ENCODE measurements around the gene MBLAC1.
A peak's percentile ranks its signal among the peaks of the same experiment; 100 is the strongest.

MBLAC1 gene

DNA sequence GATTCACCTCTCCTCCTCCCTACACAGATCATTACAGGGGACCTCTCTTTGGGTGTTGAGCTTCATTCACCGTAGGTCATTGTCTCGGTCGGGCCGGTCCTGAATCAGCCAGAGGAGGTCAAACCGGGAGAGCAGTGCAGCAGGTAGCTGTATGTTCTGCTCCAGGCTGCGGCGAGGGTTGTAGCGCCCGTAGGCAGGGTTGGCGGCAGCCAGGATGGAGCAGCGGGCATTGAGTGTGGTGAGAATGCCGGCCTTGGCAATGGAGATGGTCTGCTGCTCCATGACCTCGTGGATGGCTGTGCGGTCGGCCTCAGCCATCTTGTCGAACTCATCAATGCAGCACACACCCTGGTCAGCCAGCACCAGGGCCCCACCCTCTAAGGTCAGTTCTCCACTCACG, 31.1 kb upstream of the MBLAC1 start:
- ATAC-seq (no peak), DNase-seq (no peak)

DNA sequence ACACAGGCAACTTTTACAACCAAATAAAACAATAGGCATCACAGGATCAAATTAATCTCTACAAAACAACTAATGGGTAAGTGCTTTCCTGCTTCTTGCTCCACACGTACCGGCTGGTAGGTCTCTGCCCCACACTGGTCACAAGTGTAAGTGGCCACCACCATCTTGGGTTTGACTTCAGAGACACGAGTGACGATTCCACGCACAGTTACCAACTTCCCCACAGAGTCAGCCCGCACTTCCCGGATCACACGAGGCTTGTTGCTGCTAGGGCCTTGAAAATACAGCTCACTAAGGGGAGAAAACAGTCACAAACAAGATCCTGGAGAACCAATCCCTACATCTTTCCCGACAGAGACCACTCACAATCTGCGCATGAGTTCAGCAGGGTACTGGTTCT, 27.9 kb upstream of the MBLAC1 start:
- no peak for ATAC-seq
- no peak for DNase-seq

DNA sequence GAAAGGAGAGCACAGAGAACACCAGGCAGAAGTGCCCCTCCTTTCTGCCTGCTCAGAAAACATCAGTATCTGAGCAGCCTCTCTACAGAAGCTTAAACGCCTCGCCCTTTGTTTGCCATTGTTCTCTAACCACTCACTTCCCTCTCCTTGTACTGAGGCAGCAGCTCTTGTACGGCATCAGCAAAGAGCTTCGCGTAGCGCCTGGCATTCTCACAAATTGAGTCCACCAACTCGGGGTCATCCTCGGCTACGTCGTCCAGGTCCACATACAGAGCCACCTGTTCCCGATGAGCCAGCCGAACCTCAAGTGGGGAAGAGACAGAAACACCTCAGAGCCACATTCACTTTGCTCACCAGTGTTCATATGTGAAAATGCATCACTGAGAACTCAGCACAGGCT, 27.3 kb upstream of the MBLAC1 start:
- no peak for ATAC-seq

DNA sequence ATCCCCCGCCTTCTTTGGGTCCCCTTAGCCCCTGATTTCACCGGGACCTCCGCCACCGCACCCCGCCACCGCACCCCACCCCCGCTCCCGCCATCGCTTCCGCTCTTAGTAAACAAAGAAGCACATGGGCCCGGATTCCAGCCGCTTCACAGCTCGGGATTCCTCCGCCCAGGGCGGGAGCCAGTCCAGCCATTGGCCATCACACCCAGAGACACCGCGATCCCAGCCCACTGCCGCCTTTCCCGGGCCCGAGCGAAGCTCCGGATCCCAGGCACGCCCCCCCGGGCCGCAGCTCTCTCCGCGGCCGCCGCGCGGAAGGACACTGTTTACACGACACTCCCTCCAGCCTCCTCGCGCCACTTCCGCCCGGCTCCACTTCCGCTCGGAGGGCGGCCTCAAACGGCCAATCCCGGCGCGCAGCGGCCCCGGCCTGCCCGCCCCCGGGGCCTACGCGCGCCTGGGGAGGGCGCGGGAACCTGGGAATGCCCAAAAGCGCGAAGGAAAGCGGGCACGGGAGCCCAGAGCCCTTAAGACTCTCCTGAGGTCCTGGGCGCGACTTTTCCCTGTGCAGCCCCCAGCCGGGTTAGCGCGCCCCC, 26.2 kb upstream of the MBLAC1 start:
- ATAC-seq (peak; percentile 73), DNase-seq (peak; percentile 91)

More for the DNA sequence above, 27.3 kb upstream of the MBLAC1 start:
- no peak for DNase-seq

DNA sequence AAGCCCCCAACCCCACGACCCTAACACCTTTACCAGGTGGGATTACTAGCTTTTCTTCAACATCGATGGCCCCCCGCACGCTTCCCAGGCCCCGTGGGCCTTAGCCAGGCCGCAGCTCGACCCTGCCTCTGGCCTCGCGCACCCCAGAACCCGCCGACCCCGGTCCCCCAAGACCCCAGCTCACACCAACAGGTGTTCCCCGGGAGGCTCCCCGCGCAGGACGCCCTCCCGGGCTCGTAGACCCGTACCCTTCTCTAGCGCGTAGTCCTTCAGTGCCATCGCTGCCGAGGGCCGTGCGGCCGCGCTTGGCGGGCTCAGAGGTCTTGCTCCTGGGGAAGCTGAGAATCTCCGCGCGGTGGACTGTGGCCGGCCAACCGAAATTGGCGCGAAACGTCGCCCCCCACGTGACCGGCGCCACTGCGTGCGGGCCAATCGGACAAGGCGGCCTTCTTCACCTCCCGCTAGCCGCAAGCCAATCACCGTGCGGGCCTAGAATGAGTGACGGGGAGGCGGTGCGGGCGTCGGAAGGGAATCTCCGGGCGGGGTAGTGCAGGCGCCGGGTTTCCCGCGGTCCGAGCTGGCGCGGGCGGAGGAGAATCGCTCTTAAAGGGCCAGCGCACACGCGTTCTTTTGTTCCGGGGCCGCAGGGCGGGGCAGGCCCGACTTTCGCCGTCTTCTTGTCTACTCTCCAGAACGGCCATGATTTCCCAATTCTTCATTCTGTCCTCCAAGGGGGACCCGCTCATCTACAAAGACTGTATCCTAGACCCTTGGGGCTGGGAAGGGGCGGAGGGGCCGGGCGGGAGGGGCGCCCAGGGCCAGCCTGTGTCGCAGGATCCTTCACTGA, 25.5 kb upstream of the MBLAC1 start, which contains the start of the genes AP4M1 and MCM7:
TSS of gene AP4M1 (plus strand) at position 628 of the 847 bp plus-strand sequence. CDS start at position 700, 72 bp downstream.
TSS of gene MCM7 (minus strand) at position 382 of the 847 bp plus-strand sequence. CDS start at position 279, 103 bp downstream.
- DNase-seq (peak; percentile 99), ATAC-seq (peak; percentile 91)

DNA sequence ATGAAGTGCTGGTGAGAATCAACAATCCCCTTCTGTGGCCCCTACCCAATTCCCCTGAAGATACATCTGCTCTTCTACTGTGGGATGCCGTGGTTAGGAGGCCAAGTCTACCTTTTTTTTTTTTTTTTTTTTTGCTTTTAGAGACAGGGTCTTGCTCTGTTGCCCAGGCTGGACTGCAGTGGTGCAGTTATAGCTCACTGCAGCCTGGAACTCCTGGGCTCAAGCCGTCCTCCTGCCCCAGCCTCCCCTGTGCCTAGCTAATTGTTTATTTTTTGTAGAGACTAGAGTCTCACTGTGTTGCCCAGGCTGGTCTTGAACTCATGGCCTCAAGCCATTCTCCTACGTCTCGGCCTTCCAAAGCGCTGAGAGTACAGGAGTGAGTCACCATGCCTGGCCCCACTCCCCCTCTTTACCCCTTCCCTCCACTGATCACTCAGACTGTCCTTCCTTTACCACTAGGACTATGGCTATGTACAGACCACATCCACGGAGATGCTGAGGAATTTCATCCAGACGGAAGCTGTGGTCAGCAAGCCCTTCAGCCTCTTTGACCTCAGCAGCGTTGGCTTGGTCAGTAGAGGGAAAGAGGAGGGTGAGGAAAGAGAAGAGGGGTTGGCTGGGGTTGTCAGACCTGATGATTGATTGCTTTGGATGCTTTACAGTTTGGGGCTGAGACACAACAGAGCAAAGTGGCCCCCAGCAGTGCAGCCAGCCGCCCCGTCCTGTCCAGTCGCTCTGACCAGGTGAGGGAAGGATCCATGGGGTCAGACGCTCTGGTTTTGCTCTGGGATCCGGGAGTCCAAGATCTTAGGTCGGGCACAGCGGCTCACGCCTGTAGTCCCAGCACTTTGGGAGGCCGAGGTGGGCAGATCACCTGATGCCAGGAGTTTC, 23.6 kb upstream of the MBLAC1 start:
- ATAC-seq (no peak), DNase-seq (no peak)

DNA sequence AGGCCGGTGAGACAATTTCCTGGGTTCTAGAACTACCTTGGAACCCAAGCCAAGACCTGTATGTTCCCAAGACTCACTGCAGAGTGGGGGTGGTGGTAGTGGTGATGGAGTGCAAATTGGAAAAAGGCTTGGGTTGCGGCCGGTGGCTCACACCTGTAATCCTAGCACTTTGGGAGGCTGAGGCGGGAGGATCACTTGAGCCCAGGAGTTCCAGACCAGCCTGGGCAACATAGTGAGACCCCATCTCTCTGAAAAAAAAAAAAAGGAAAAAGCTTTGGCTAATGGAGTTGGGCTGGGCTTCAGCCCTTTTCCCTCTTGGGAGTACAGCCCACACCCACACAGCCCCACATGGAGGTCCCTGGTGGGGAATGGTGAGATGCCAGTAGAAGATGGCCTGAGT, 21.2 kb upstream of the MBLAC1 start:
- no peak for DNase-seq
- ATAC-seq, result no peak

DNA sequence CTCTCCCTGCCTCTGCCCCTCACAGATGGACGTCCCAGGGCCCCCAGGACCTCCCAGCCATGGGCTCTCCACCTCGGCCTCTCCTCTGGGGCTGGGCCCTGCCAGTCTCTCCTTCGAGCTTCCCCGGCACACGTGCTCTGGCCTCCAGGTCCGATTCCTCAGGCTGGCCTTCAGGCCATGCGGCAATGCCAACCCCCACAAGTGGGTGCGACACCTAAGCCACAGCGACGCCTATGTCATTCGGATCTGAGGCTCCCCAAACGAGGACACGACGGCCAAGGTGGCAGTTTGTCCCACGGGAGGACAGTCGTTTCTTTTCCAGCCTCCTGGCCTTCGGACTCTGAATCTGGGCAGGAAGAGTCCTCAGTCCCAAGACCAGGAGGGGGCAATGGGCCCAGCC, 20.1 kb upstream of the MBLAC1 start:
- DNase-seq, result no peak
- ATAC-seq, result no peak

DNA sequence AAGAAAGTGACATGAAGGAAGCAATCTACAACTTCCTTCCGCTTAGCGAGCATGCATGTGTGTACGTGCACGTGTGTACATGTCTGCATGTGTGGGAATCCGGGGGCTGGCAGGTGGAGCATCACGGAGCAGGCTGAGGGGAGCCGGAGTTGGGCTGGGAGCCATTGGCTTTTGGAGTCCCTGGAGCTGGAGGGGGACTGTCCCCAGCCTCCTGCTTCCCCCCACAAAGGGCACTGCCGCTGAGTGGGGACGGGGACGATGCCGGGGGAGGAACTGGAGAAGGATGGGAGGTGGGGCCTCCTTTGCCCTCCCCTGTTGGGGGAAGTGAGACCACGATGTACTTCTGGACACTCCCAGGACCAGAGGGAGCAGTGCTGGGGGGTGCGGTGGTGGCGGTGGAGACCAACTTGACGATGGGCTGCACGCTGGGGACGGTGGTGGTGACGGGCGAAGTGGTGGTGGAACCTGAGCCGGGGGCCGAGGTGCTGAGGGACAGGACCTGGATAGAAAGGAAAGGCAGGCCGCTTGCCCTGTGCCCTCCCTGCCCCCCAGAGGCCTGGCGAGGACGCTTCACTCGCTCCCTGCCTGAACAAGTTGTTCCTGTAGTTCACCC, 19.5 kb upstream of the MBLAC1 start:
- no peak for ATAC-seq

DNA sequence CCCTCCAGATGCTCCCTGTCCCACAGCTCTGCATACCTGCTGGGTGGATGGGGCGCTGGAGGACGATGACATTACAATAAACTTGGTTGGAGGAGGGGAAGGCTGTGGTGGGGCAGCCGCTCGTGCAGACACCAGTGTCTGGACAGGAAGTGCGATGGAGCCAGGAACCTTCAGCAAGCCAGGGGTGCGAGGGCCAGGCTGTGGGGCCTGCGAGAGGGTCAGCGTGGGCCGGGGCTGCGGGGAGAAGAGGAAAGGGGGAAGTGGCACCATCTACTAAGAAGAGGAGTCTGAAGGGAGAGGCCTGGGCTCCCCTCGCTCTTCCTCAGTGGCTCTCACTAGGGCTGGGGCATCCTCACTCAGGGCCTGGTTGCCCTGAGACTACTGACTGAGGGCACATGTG, 18.9 kb upstream of the MBLAC1 start:
- ATAC-seq (no peak), DNase-seq (no peak)

More for the DNA sequence above, 19.5 kb upstream of the MBLAC1 start:
- no peak for DNase-seq

DNA sequence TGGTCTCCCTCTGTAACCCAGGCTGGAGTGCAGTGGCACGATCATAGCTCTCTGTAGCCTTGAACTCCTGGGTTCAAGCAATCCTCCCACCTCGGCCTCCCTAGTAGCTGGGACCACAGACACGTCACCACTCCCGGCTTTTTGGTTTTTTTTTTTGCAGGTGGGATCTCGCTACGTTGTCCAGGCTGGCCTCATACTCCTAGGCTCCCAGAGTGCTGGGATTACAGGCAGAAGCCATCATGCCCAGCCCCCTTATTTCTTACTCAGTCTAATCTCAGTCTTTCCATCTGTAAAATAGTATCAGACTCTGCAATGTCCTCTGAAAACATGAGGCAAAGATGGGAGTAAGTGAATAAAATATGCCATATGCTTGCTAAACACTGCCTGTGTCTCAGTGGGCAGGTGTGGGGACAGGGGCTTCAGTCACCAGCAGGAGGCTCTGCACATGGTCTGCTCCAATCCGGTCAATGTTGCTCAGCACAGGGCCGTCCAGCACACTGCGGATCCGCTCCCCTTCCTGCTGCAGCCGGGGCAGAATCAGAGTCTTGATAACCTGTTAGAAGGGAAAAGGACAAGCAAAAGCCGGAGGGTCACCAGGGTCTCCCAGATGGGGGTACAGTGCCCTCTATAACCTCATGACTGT, 17.1 kb upstream of the MBLAC1 start:
- DNase-seq (no peak), ATAC-seq (no peak)

DNA sequence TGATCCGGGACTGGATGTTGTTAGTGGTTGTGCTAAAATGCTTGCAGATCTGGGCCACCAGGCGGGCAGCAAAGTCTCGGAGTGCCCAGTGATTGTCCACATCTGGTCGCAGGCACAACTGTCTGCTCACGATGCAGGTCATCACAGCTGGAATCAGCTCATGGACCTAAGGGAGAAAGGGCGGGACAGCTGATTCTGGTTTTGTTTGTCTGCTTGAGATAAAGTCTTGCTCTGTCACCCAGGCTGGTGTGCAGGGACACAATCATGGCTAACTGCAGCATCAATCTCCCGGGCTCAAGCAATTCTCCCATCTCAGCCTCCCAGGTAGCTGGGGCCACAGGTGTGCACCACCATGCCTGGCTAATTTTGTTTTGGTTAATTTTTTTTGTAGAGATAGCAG, 15.6 kb upstream of the MBLAC1 start:
- DNase-seq, result no peak
- no peak for ATAC-seq

DNA sequence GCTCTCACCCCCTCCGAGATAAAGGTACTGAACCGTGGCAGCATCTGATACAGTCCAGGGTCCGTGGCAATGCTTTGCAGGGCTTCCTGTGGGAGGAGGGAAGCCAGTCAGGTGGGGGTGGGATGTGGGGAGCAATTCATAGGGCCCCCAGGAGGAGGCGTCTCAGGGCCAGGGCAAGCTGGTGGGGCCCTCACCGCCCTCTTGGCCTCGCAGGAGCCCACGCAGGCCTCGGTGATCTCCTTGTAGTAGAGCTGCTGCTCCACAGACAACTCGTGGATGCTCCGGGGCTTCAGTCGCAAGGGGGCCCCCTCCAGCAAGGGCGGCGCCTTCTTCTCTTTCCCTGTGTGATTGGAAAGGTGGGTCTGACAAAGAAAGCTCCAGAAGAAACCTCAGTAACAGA, 14.9 kb upstream of the MBLAC1 start:
- ATAC-seq, result no peak
- no peak for DNase-seq

DNA sequence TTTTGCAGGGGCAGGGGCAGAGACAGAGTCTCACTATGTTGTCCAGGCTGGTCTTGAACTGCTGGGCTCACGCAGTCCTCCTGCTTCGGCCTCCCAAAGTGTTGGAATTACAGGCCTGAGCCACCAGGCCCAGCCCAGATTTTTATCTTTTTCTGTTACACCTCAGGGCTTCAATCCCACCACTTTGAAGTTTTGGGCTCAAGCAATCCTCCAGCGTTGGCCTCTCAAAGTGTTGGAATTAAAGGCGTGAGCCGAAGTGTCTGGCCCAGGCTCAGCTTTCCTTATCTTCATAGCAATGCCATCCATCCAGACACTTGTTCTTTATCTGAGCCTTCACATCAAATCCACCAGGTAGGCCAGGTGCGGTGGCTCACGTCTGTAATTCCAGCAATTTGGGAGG, 11.7 kb upstream of the MBLAC1 start:
- no peak for DNase-seq
- no peak for ATAC-seq

DNA sequence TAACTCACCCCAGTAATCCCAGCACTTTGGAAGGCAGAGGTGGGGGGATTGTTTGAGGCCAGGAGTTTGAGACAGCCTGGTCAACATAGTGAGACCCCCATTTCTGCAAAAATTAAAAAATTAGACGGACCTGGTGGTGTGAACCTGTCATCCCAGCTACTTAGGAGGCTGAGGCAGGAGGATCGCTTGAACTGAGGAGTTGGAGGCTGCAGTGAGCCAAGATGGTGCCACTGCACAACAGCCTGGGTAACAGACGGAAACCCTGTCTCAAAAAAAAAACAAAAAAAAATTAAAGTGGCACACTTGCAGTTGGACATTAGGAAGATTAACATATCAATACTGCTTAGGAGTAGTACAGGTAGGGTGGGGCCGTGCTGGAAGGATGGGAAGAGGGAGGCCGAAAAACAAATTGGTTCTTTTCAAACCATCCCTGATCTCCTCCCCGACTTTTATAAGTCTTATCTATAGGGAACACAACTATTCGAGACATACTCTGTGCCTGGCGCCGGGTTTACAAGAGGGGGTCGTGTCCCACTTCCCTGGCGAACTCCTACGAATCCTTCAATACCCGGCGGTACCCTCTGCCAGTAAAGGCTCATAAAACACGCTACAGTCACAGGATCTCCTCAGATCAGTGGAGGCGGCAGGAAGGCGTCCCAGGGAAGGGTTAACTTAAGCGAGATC, 8.2 kb upstream of the MBLAC1 start:
- no peak for ATAC-seq

DNA sequence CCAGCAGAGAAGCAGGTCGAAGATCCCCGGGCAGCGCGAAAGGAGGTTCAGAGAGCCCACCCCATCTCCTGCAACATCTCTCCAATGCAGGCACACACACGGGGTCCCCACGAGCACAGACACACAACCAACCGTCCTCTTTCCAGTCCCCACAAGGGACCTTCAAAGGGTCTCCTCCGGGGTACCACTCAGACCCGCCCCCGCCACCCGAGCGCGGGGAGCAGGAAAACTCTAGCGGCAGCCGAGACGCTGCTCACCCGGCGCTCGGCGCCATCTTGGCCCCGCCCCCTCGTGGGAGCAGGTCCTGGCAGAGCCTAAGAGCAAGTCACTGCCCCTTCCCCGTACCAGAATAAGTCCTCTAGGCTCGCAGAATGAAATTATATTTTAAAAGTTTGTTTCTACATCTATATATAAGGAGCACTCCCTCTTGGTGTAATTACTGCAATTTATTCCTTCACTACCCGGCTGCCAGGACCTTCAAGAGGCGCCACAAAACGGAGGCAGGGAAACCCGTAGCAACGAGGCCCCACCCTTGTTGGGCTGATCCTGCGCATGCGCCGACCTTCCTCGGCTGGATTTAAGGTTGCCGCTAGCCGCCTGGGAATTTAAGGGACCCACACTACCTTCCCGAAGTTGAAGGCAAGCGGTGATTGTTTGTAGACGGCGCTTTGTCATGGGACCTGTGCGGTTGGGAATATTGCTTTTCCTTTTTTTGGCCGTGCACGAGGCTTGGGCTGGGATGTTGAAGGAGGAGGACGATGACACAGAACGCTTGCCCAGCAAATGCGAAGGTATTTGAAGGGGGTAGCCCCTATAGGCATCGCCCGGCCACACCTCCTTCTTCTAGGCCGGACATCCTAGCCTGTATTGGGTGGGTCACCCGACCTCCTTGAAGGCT, 7.4 kb upstream of the MBLAC1 start, which contains the start of the genes CNPY4 and TAF6:
TSS of gene CNPY4 (plus strand) at position 563 of the 898 bp plus-strand sequence. CDS start at position 674, 111 bp downstream.
TSS of gene TAF6 (minus strand) at position 287 of the 898 bp plus-strand sequence. CDS start 5,149 bp downstream, outside the sequence.
- peak; percentile 95 for DNase-seq
- ATAC-seq, result peak; percentile 78

More for the DNA sequence above, 8.2 kb upstream of the MBLAC1 start:
- DNase-seq, result no peak

DNA sequence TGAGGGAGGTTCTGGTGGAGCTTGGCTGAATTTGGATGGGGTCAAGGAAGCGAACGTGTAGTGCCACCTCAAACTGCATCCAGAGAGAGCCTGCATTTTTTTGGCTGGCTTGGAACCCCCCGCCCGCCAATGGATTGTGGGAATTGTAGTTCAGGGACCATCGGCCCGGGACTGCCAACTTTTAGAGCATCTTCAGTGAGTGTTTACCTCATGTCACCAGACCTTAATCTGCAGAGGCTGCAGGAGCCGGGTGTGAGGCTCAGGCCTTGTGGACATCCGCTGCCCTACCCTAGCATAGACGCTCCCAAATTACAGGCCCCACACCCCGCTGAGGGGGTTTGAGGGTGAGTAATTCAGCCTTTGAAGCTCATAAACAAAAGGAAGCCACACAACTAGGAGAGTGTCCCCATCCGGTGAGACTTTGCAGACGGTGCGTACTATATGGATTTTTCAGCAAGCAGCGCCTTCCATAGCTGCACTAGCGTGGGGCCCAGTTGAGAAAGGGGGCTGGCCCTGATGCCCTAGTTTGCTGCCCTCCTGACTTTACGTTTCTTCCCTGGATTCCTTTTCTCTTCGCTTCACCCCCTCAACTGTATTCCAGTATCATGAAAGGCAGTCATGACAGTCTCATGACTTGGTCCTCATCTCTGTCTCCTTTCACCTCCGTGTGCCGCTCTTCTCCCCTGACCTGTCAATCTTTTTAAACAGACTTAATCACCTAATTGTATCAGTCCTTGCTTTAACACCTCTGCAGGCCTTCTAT, 6.6 kb upstream of the MBLAC1 start:
- ATAC-seq (peak; percentile 67), DNase-seq (peak; percentile 68)

DNA sequence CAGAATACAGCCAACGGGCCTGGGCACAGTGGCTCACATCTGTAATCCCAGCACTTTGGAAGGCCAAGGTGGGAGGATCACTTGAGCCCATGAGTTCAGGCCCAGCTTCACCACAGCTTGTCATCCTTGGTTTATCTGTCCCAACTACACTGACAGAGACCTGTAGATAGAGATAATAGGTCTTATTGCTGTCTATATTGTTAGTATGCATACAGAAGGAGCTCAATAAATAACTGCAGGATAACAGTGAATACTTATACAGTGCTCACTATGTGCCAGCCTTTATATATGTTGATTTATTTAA, 6.1 kb upstream of the MBLAC1 start:
- no peak for ATAC-seq
- DNase-seq, result no peak

DNA sequence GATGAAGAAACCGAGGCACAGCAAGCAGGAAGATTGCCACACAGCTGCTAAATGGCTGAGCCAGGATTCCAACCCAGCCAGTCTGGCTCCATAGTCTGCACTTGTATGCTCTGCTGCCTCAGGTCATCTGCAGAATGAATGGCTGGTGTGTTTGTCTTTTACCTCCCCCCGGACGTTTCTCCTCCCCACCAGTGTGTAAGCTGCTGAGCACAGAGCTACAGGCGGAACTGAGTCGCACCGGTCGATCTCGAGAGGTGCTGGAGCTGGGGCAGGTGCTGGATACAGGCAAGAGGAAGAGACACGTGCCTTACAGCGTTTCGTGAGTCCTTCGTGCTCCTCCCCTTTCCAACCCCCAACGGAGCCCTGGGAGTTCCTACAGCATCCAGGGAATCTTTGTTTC, 4.7 kb upstream of the MBLAC1 start:
- ATAC-seq (no peak), DNase-seq (no peak)
